Measurements from ENCODE around the gene GJC2.

Gene GJC2

GRCh38 chr1:228197555-228198147 lies 47.9 kb downstream of the GJC2 start:
- DNase-seq, result no peak

DNA sequence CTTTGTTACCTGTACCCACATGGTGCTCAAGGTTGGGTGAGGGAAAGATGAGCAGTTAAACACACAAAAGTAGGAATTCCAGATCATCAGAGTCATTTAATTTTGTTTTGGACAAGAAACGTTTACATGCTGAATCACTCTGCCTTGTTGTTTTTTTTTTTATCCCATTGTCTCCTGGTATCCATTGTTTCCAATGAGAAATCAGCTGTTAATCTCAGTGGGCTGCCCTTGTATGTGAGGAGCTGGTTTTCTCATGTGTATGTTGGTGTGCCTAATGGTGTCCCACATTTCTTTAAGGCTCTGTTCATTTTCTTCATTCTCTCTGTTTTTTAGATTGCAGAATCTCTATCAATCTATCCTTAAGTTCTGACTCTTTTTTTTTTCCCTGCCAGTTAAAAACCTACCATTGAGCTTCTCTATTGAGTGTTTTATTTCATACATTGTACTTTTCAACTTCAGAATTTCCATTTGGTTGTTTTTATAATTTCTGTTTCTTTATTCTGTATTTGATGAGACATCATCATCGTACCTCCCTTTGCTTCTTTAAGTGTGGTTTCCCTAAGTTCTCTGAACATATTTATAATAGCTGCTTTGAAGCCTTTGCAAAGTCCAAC lies 49.4 kb downstream of the GJC2 start:
- no peak for DNase-seq

- peak in 1 of 2 experiments; percentile 40 for DNase-seq
These were observed 55.2 kb downstream of the GJC2 start for GRCh38 chr1:228204958-228205357.

- peak in 1 of 2 experiments; percentile 9 for DNase-seq
These were observed 56.1 kb downstream of the GJC2 start for GRCh38 chr1:228205526-228206436.

DNA sequence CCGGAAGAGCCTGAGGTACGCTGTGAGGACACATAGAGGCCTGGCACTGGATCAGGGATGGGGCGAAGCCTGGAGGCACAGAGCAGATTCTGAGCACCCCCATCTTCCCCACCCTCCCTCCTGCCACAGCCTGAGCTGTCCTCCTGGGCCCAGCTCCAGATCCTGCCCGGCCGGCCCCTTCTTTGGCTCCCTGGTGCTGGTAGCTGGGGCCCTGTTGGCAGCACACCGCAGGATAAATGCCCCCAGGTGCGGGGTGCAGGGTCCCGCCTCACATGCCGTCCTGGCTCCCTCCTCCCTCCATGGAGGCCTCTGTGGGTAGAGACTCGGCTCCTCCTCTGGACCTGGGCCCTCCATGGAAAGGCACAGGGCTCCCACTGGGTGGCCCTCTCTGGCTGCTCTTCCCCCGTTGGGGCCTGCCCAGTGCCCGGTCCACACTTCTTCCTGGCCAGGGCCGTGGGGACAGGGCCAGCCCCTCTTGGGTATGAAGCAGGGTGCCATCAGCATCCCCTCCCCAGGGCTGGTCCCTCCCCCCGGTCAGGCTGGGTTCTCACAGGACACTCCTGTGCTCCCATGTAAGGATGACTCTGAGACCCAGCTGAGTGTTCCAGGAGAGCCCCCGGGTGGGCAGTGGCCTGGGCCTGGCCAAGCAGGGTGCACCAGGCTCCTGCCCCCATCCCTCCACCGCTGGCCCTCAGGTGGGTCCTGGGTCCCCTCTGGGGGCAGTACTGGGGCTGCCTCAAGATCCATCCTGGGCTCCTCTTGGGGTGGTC lies 57.0 kb downstream of the GJC2 start:
- DNase-seq, result no peak

DNA sequence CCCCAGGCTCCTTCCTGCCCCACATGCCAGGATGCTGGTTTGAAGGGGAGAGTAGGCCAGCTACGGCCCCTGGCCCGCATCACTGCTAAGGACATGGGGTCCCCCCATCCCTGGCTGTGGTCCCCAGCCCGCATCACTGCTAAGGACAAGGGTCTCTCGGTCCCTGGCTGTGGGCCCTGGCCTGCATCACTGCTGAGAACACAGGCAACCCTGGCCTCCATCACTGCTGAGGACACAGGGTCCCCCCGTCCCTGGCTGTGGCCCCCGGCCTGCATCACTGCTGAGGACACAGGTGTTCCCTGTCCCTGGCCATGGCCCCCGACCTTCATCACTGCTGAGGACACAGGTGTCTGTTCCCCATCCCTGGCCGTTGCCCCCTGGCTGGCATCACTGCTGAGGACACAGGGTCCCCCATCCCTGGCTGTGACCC lies 57.7 kb downstream of the GJC2 start:
- no peak for DNase-seq

DNA sequence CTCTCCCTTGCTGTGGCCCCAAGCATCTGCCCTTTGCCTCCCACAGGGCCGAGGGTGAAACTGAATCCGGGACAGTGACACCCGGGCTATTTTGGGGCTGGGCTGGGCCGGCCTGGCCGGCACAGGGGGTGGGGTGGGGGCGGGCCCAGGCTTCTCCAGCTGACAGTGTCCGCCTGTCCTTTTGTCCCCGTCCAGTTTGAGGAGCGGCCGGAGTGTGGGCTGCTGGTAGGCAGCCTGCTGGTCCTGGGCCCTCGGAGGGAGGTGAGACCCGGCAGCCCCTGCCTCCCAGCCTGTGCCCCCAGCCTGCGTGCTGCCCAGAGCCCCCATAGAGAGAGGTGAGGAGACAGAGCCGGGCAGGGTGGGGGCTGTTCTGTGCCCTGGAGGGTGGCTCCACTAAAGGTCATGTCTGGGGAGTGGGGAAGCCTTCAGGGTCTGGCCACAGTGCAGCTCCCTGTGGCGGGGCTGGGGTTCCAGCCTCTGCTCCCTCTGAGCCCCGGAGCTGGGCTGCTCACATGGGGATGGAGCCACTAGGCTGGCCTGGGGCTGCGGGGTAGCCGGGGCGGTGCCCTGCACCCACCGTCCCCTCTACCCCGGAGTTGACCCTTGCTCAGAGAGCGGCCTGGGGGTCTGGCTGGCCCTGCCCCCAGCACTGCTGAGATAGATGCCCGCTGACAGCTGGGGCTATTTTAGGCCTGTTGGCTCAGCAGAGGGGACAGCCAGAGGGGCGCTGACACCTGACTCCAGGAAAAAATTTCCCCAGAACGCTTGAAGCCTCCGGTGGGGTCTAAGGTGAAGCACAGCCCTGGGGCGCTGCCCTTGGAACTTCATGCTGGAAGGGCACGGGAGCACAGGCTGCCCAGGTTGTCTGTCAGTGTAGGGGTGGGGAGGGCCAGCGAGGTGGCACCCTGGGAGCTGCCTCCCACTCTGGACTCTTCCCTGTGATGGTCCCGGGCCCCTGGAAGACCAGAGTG lies 58.4 kb downstream of the GJC2 start, which contains the start of gene OBSCN:
TSS of gene OBSCN (plus strand) at position 194 of the 971 bp plus-strand sequence. CDS start 3,740 bp downstream, outside the sequence.
- DNase-seq, result no peak

- DNase-seq, result no peak
These were observed 59.3 kb downstream of the GJC2 start for GRCh38 chr1:228208831-228209551.

All from NCI-H526 (cell line).